Activated T-helper 2 cell treated with anti-CD3 and anti-CD28 coated beads, Interferon-gamma antibody, Interleukin-2, Interleukin-4, amounts not matched to agents 10 μg/mL and 5 μg/mL and 100 μg/mL, durations not matched to agents 14 hours and 24 hours and 36 hours (primary cell): Measurements from ENCODE around the gene CSNK1G1. TPM values are rescaled to one million over a fixed set of nuclear protein-coding genes. Genes with fewer than 3 reads are reported as not detected.
"Not testable (repeated sequence)": the region's sequence is repeated elsewhere in the genome, so short reads cannot be mapped to it uniquely, and the experiment has no call there.

Experiments
- DNase-seq: peaks from one replicate; pipeline ENCODE4 v3.0.0; 2021; ENCODE audit warnings: low spot score
- H3K27ac Mint-ChIP-seq: one replicate; pipeline ENCODE4 v1.8.0; 2021; ENCODE audit warnings: mixed read lengths
- H3K27me3 Mint-ChIP-seq: one replicate; pipeline ENCODE4 v1.8.0; 2021; ENCODE audit warnings: low read depth, mixed read lengths
- H3K36me3 Mint-ChIP-seq: one replicate; pipeline ENCODE4 v1.8.0; 2021; ENCODE audit warnings: low read depth, mixed read lengths
- H3K4me1 Mint-ChIP-seq: one replicate; pipeline ENCODE4 v1.8.0; 2021; ENCODE audit warnings: low read depth, mixed read lengths
- H3K4me3 Mint-ChIP-seq: one replicate; pipeline ENCODE4 v1.8.0; 2021; ENCODE audit warnings: low read depth, mild to moderate bottlenecking, moderate library complexity, mixed read lengths
- H3K9me3 Mint-ChIP-seq: one replicate; pipeline ENCODE4 v1.8.0; 2021; ENCODE audit warnings: mixed read lengths
- intact Hi-C: fragments of 100-400 bp; cut with micrococcal nuclease; formaldehyde crosslinking; loops from one replicate; pipeline ENCODE4 v1.15.1; 2023
- total RNA-seq: library from RNA; stranded (reverse); gene quantifications from 2 replicates; pipeline ENCODE4 v1.2.3, GENCODE V29; 2022

Gene CSNK1G1
- total RNA-seq, 1 donor from 2014 or later = 31.8 TPM

DNA sequence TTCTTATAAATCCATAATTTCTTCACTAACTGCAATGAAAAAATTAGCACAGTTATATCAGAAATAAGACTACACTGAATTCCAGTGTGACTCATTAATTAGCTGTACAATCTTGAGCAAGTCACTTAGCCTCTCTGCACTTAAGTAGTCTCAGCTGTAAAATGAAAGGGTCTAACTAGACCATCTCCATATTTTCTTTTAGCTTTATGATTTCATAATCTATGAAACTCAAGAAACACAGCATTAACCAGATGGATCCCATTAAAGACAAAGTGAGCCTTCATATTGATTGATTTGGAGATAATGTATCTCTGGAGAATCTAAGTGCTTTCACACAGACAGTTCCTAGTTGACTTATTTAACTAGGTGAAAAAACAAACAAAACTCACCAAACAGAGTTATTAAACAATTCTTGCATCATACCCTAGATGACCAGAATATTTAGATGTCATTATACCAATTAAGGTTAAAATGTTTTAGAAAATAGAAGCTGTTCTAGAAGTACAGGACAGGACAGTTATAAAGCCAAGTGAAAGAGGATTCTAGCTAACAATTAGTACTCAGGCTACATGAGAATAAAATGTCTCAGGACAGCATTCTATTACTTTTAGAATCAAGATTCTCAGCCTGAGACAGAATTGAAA is 11.2 kb downstream of the CSNK1G1 start:
- no peak for DNase-seq
- Mint-ChIP-seq H3K27ac (no peak overlapping the region), H3K4me3 (no peak overlapping the region), H3K36me3 (peaks cover 56% of the 10 kb centered on the region), H3K4me1 (peaks cover 29% of the 10 kb centered on the region), H3K9me3 (no peaks in the 10 kb centered on the region), H3K27me3 (no peaks in the 10 kb centered on the region)
- intact Hi-C loops = no loop called here

DNA sequence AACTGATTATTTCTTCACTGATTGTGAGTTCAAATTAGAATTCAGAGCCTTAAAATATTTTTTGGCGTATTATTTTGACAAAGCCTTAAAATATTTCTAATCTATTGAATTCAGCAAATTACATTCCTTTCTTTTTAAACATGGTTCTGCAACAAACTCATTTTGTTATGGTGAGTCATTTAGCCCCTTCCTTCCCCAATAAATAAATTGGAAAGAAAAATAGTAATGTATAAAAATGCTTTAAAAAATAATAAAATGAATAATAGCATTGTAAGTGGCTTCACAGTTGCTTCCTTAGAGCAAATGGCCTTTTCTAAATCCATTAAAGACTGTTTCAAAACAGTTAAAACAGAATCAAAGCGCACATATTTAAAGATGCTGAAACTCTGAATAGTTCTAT is 12.1 kb downstream of the CSNK1G1 start:
- Mint-ChIP-seq H3K4me1 (peaks cover 27% of the 10 kb centered on the region), H3K27me3 (no peaks in the 10 kb centered on the region), H3K9me3 (no peaks in the 10 kb centered on the region), H3K36me3 (peaks cover 54% of the 10 kb centered on the region), H3K27ac (no peak overlapping the region), H3K4me3 (no peak overlapping the region)
- intact Hi-C loops = no loop called here
- DNase-seq = no peak

DNA sequence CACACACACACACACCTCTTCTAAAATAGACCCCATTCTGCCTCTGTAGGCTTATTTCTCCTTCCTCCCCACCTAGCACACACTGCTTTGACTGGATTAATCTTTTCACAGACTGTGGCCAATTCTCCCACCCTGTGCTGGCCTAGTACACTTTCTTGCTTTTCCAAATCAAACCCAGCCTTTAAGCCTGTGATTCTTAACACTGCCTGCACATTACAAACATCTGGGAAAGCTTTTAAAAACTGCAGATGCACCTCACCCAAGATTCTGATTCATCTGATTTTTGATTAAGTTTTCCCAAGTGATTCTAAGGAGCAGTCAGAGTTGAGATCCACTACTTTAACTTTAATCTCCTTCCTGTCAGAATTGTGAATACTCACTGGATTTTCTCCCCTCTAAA is 12.8 kb downstream of the CSNK1G1 start:
- no peak overlapping the region for H3K4me3 Mint-ChIP-seq
- DNase-seq = no peak
- H3K4me1 Mint-ChIP-seq = peaks cover 26% of the 10 kb centered on the region
- no peaks in the 10 kb centered on the region for H3K9me3 Mint-ChIP-seq
- peaks cover 54% of the 10 kb centered on the region for H3K36me3 Mint-ChIP-seq
- intact Hi-C loops = no loop called here
- H3K27me3 Mint-ChIP-seq = no peaks in the 10 kb centered on the region
- H3K27ac Mint-ChIP-seq = peak overlapping the region; percentile 24

DNA sequence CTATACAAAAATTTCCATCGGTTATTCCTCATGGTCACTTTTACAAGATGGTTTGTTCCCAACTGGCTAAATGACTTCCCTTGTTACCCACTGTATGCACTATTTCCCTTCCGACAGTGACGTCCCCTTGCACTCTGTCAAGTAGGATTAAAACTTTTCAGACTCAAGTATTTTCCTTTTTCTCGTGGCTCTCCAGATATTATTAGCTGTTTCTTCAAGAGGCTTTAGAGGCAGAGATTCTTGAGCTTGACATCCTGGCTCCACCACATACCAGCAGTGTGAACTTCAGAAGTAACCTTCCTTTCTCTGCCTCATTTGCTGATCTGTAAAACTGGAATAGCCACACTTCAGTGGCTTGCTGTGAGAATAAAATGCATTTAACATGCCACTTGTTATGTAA is 14.0 kb downstream of the CSNK1G1 start:
- Mint-ChIP-seq H3K27ac (no peak overlapping the region), H3K27me3 (no peaks in the 10 kb centered on the region), H3K9me3 (no peaks in the 10 kb centered on the region), H3K36me3 (peaks cover 48% of the 10 kb centered on the region), H3K4me3 (no peak overlapping the region), H3K4me1 (peaks cover 30% of the 10 kb centered on the region)
- no peak for DNase-seq
- intact Hi-C loops = no loop called here

DNA sequence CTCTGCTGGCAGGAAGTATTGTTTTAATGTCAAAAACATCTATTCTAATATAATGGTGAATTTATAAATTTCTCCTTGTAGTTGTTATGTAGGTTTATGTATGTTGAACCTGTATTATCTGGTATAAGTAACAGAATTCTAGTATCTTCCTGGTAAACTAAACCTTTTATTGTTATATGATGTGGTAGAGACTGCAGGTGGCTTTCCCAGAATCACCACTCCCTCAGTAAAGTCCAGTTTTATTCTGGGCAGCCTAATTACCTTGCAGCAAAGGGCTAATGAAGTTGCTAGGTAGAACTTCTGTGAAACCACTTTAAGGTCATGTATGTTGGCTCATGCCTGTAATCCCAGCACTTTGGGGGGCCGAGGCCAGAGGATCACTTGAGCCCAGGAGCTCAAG is 15.6 kb downstream of the CSNK1G1 start:
- no peak for DNase-seq
- H3K27ac Mint-ChIP-seq = no peak overlapping the region
- no peaks in the 10 kb centered on the region for H3K9me3 Mint-ChIP-seq
- peaks cover 37% of the 10 kb centered on the region for H3K4me1 Mint-ChIP-seq
- intact Hi-C loops = no loop called here
- no peaks in the 10 kb centered on the region for H3K27me3 Mint-ChIP-seq
- peaks cover 40% of the 10 kb centered on the region for H3K36me3 Mint-ChIP-seq
- H3K4me3 Mint-ChIP-seq = no peak overlapping the region

DNA sequence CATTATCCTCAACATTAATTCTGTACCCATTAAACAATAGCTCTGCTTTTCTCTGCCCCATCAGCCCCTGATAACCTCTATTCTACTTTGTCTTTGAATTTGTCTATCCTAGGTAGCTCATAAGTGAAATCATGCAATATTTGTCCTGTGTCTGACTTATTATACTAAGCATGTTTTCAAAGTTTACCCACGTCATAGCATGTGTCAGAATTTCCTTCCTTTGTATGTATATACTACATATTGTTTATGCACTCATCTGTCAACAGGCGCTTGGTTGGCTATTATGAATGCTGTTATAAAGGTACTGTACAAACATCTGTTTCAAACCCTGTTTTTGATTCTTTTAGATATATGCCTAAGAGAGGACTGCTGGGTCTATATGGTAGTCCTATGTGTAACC is 18.2 kb downstream of the CSNK1G1 start:
- no peak for DNase-seq
- peak overlapping the region; percentile 58 for H3K27ac Mint-ChIP-seq
- H3K36me3 Mint-ChIP-seq = peaks cover 46% of the 10 kb centered on the region
- H3K4me3 Mint-ChIP-seq = no peak overlapping the region
- no peaks in the 10 kb centered on the region for H3K27me3 Mint-ChIP-seq
- intact Hi-C loops = no loop called here
- H3K9me3 Mint-ChIP-seq = peaks cover 6% of the 10 kb centered on the region
- peaks cover 37% of the 10 kb centered on the region for H3K4me1 Mint-ChIP-seq

DNA sequence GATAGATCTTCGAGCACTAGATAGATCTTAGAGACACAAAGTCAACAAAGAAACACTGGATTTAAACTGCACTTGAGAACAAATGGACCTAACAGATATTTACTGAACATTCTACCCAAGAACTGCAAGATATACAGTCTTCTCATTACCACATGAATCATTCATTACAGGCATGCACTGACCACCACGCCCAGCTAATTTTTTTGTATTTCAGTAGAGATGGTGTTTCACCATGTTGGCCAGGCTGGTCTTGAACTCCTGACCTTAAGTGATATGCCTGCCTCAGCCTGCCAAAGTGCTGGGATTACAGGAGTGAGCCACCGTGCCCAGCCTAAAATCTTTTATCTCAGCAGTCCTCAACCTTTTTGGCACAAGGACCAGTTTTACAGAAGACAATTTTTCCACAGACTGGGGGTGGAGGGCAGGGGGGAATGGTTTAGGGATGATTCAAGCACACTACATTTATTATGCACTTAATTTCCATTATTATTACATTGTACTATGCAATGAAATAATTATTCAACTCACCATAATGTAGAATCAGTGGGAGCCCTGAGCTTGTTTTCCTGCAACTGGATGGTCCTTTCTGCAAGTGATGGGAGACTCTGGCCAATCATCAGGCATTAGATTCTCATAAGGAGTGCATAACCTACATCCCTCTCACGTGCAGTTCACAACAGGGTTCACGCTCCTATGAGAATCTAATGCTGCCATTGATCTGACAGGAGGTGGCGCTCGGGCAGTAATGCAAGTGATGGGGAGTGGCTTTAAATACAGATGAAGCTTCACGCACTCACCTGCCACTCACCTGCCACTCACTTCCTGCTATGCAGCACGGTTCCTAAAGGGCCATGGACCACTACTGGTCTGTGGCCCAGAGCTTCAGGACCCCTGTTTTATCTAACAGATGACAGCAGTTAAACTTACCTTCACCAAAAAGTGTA is 21.7 kb downstream of the CSNK1G1 start:
- no peak for DNase-seq
- H3K9me3 Mint-ChIP-seq = peaks cover 6% of the 10 kb centered on the region
- H3K36me3 Mint-ChIP-seq = peaks cover 26% of the 10 kb centered on the region
- H3K4me3 Mint-ChIP-seq = peak overlapping the region; percentile 11
- peak overlapping the region; percentile 61 for H3K27ac Mint-ChIP-seq
- H3K4me1 Mint-ChIP-seq = peaks cover 34% of the 10 kb centered on the region
- intact Hi-C loops = no loop called here
- H3K27me3 Mint-ChIP-seq = no peaks in the 10 kb centered on the region

DNA sequence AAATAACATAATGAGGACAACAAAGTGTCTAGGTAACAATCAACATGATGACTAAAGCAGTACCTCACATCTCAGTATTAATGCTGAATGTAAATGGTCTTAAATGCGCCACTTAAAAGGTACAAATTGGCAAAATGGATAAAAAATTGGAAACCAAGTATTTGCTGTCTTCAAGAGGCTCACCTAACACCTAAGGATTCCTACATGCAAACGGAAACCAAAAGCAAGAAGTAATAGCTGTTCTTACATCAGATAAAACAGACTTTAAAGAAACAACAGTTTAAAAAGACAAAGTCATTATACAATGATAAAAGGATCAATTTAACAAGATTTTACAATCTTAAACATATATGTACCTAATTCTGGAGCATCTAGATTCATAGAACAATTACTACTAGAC is 22.5 kb downstream of the CSNK1G1 start:
- H3K4me3 Mint-ChIP-seq = peak overlapping the region; percentile 11
- H3K9me3 Mint-ChIP-seq = peaks cover 6% of the 10 kb centered on the region
- peak overlapping the region; percentile 61 for H3K27ac Mint-ChIP-seq
- H3K36me3 Mint-ChIP-seq = peaks cover 22% of the 10 kb centered on the region
- no peaks in the 10 kb centered on the region for H3K27me3 Mint-ChIP-seq
- no peak for DNase-seq
- peaks cover 33% of the 10 kb centered on the region for H3K4me1 Mint-ChIP-seq
- intact Hi-C loops = no loop called here

DNA sequence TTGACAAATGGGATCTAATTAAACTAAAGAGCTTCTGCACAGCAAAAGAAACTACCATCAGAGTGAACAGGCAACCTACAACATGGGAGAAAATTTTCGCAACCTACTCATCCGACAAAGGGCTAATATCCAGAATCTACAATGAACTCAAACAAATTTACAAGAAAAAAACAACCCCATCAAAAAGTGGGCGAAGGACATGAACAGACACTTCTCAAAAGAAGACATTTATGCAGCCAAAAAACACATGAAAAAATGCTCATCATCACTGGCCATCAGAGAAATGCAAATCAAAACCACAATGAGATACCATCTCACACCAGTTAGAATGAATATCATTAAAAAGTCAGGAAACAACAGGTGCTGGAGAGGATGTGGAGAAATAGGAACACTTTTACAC is 24.3 kb downstream of the CSNK1G1 start:
- H3K27ac Mint-ChIP-seq, intact Hi-C loops, H3K27me3 Mint-ChIP-seq, H3K4me3 Mint-ChIP-seq, H3K9me3 Mint-ChIP-seq, DNase-seq: not testable (repeated sequence)
- Mint-ChIP-seq H3K4me1 (peaks cover 26% of the 10 kb centered on the region), H3K36me3 (peaks cover 15% of the 10 kb centered on the region)

DNA sequence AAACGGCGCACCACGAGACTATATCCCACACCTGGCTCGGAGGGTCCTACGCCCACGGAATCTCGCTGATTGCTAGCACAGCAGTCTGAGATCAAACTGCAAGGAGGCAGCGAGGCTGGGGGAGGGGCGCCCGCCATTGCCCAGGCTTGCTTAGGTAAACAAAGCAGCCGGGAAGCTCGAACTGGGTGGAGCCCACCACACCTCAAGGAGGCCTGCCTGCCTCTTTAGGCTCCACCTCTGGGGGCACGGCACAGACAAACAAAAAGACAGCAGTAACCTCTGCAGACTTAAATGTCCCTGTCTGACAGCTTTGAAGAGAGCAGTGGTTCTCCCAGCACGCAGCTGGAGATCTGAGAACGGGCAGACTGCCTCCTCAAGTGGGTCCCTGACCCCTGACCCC is 29.0 kb downstream of the CSNK1G1 start:
- H3K4me3 Mint-ChIP-seq, H3K9me3 Mint-ChIP-seq, H3K27ac Mint-ChIP-seq, H3K4me1 Mint-ChIP-seq, intact Hi-C loops, H3K36me3 Mint-ChIP-seq, H3K27me3 Mint-ChIP-seq, DNase-seq: not testable (repeated sequence)

DNA sequence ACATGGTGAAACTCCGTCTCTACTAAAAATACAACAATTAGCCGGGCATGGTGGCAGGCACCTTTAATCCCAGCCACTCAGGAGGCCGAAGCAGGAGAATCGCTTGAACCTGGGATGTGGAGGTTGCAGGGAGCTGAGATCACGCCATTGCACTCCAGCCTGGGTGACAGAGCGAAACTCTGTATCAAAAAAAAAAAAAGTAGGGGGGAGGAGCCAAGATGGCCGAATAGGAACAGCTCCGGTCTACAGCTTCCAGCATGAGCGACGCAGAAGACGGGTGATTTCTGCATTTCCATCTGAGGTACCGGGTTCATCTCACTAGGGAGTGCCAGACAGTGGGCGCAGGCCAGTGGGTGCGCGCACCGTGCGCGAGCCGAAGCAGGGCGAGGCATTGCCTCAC is 29.5 kb downstream of the CSNK1G1 start:
- H3K27ac Mint-ChIP-seq, H3K9me3 Mint-ChIP-seq, DNase-seq, intact Hi-C loops, H3K36me3 Mint-ChIP-seq, H3K4me1 Mint-ChIP-seq, H3K4me3 Mint-ChIP-seq, H3K27me3 Mint-ChIP-seq: not testable (repeated sequence)

DNA sequence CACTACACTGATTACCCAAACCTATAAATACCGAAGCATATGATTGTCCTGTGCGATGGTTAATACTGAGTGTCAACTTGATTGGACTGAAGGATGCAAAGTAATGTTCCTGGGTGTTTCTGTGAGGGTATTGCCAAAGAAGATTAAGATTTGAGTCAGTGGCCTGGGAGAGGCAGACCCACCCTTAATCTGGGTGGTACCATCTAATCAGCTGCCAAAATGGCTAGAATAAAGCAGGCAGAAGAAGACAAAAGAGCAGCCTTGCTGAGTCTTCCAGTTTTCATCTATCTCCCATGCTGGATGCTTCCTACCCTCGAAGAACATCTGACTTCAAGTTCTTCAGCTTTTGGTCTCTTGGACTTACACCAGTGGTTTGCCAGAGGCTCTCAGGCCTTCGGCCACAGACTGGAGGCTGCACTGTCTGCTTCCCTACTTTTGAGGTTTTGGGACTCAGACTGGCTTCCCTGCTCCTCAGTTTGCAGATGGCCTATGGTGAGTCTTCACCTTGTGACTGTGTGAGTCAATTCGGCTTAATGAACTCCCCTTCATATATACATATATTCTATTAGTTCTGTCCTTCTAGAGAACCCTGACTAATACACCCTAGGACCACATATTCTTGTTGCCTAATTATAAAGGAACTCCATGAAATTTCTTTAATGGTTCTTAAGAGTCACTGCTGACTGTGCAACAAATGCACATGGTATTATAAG is 31.7 kb downstream of the CSNK1G1 start:
- H3K4me3 Mint-ChIP-seq = no peak overlapping the region
- no peaks in the 10 kb centered on the region for H3K36me3 Mint-ChIP-seq
- no peak for DNase-seq
- H3K27me3 Mint-ChIP-seq = no peaks in the 10 kb centered on the region
- peaks cover 8% of the 10 kb centered on the region for H3K4me1 Mint-ChIP-seq
- no peaks in the 10 kb centered on the region for H3K9me3 Mint-ChIP-seq
- intact Hi-C loops = no loop called here
- H3K27ac Mint-ChIP-seq = no peak overlapping the region

DNA sequence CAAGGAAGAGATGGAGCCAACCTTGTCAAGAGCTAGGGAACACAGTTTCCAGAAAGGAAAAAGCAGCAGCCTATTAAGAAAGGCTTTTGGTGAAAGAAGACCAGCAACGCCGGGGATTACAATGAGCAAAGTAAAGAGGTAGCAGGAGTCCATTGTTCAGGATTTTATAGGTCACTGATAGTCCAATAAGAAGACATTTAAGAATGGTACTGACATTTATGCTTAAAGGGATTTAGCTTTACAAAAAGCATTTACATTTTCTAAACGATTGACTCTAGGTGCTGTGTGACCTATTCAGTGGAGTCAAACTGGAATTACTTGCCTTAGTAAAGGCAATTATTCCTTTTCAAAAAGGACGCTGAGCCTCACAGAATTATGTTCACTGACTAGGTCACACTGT is 40.8 kb downstream of the CSNK1G1 start:
- Mint-ChIP-seq H3K36me3 (peaks cover 8% of the 10 kb centered on the region), H3K27me3 (no peaks in the 10 kb centered on the region), H3K4me3 (no peak overlapping the region), H3K9me3 (no peaks in the 10 kb centered on the region), H3K4me1 (peaks cover 3% of the 10 kb centered on the region), H3K27ac (no peak overlapping the region)
- DNase-seq = no peak
- intact Hi-C loops = no loop called here
